GM21528 (cell line): ENCODE data around the gene AEBP1.

Experiments
- ATAC-seq: cut with Tn5 transposase; IDR thresholded peaks from one replicate; pipeline ENCODE4 v1.9.1; 2021; ENCODE audit warnings: mild to moderate bottlenecking, moderate library complexity; ENCODE audit not compliant: unreplicated experiment, low FRiP score

The AEBP1 gene

GRCh38 chr7:44083796-44084195, 20.3 kb upstream of the AEBP1 start:
- no peak for ATAC-seq

GRCh38 chr7:44084701-44085100, 19.4 kb upstream of the AEBP1 start:
- ATAC-seq: no peak

- ATAC-seq: no peak
Measured at GRCh38 chr7:44085546-44085945, 18.6 kb upstream of the AEBP1 start.

- no peak for ATAC-seq
Measured at GRCh38 chr7:44086627-44087026, 17.5 kb upstream of the AEBP1 start.

- no peak for ATAC-seq
Measured at GRCh38 chr7:44087911-44088838, 16.0 kb upstream of the AEBP1 start.

GRCh38 chr7:44093102-44093641, 11.0 kb upstream of the AEBP1 start:
- no peak for ATAC-seq

GRCh38 chr7:44094365-44094764, 9.8 kb upstream of the AEBP1 start:
- ATAC-seq: no peak

GRCh38 chr7:44094883-44095592, 9.1 kb upstream of the AEBP1 start:
- ATAC-seq: no peak

- no peak for ATAC-seq
Measured at GRCh38 chr7:44095781-44096180, 8.4 kb upstream of the AEBP1 start.

- ATAC-seq: no peak
Measured at GRCh38 chr7:44096326-44096881, 7.7 kb upstream of the AEBP1 start.

GRCh38 chr7:44097064-44097932, 6.8 kb upstream of the AEBP1 start:
- peak; percentile 48 for ATAC-seq

GRCh38 chr7:44098092-44099068, 5.8 kb upstream of the AEBP1 start:
- no peak for ATAC-seq

- ATAC-seq: no peak
Measured at GRCh38 chr7:44099669-44100068, 4.5 kb upstream of the AEBP1 start.

- no peak for ATAC-seq
Measured at GRCh38 chr7:44100458-44101302, 3.5 kb upstream of the AEBP1 start.

- ATAC-seq: no peak
Measured at GRCh38 chr7:44101303-44101965, 2.7 kb upstream of the AEBP1 start.

- ATAC-seq: no peak
Measured at GRCh38 chr7:44101966-44102845, 1.9 kb upstream of the AEBP1 start.
